SK-N-MC (cell line): ENCODE results near the gene SEC23B.
"Not testable (repeated sequence)": the region's sequence is repeated elsewhere in the genome, so short reads cannot be mapped to it uniquely, and the experiment has no call there.

Experiments used
- DNase-seq: peaks from one replicate; pipeline ENCODE4 v3.0.0-alpha.2; 2011; ENCODE audit warnings: low read depth, low spot score
- H3K27ac ChIP-seq: fragments of 200-600 bp; sonication (generic); 2 replicates; pipeline ENCODE4 v1.5.1; 2016; ENCODE audit warnings: mixed run types
- H3K36me3 ChIP-seq: fragments of 200-600 bp; sonication (generic); 2 replicates; pipeline ENCODE4 v1.6.1; 2017; ENCODE audit warnings: antibody characterized with exemption, low read length, mixed read lengths; ENCODE audit not compliant: insufficient read depth
- H3K4me3 ChIP-seq: fragments of 200-600 bp; sonication (generic); 2 replicates; pipeline ENCODE4 v1.5.1; 2016
- H3K9ac ChIP-seq: fragments of 200-600 bp; sonication (generic); 2 replicates; pipeline ENCODE4 v1.8.0; 2017; ENCODE audit warnings: mixed run types, mixed read lengths; ENCODE audit not compliant: insufficient read length
- H3K9me3 ChIP-seq: fragments of 200-600 bp; sonication (generic); 2 replicates; pipeline ENCODE4 v1.6.1; 2017; ENCODE audit warnings: low read depth, mild to moderate bottlenecking, antibody characterized with exemption, low read length, moderate library complexity, mixed read lengths
- EZH2 ChIP-seq: fragments of 200-600 bp; sonication (generic); IDR thresholded peaks from one replicate; pipeline ENCODE4 v1.6.1; 2017; ENCODE audit warnings: antibody characterized with exemption
- FOXP2 ChIP-seq: optimal IDR thresholded peaks from 2 replicates; pipeline ENCODE3; 2011; ENCODE audit warnings: mild to moderate bottlenecking, moderate library complexity; ENCODE audit not compliant: insufficient read depth; ENCODE audit errors: extremely low read length, control extremely low read depth
- POLR2AphosphoS5 ChIP-seq: IDR thresholded peaks from 2 replicates; pipeline ENCODE4 v1.6.1; 2012; ENCODE audit warnings: mild to moderate bottlenecking, low read depth, low read length, borderline replicate concordance

The SEC23B gene

DNA sequence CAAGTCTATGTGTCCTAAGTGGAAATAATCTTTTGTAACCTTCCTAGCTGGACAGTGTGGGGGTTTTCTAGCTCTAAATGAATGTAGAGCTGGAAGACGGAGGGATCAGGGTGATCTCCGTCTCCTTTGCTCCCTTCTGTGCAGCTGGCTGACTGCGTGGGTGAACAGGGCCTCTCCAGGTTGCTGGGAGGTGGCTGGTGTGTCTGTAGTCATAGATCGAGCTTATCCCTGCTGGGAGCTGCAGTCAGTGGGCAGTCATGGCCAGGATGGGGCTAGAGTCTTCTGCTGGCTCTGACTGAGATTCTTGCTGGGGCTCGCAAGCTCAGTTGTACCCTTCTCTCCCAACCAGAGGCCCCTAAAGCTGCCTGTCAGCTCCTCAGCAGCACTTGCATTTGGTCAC is 6.4 kb downstream of the SEC23B start:
- H3K9me3 ChIP-seq: no peaks in the 10 kb centered on the region
- H3K4me3 ChIP-seq: no peak overlapping the region
- peaks cover 57% of the 10 kb centered on the region for H3K36me3 ChIP-seq
- DNase-seq: no peak
- H3K27ac ChIP-seq: no peak overlapping the region
- H3K9ac ChIP-seq: no peak overlapping the region
- no peak for TF ChIP-seq POLR2AphosphoS5
- TF ChIP-seq FOXP2: no peak
- no peak for TF ChIP-seq EZH2

- H3K27ac ChIP-seq: no peak overlapping the region
- TF ChIP-seq FOXP2 (no peak), EZH2 (no peak), POLR2AphosphoS5 (no peak)
- H3K36me3 ChIP-seq: peaks cover 39% of the 10 kb centered on the region
- no peaks in the 10 kb centered on the region for H3K9me3 ChIP-seq
- H3K9ac ChIP-seq: no peak overlapping the region
- no peak for DNase-seq
- no peak overlapping the region for H3K4me3 ChIP-seq
Measured at GRCh38 chr20:18515973-18516372, 8.2 kb downstream of the SEC23B start.

DNA sequence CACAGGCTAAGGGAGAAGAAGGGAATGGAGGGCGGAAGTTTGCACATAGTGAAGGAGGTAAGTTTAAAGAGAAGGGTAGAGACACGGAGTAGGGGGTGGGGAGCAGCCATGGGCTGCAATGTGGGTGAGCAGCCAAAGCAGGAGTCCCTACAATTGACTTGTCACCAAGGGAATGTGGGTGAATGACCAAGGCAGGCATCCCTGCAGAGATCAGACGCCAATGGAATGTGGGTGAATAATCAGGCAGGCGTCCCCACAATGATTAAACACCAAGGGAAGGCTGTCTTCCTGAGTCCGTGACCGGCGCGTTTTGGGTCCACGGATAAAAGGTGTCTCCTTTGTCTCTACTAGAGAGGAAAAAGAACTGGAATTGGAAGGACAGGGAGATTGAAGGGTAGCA is 14.3 kb downstream of the SEC23B start:
- H3K9me3 ChIP-seq, DNase-seq, H3K4me3 ChIP-seq, H3K9ac ChIP-seq, H3K27ac ChIP-seq: not testable (repeated sequence)
- peaks cover 29% of the 10 kb centered on the region for H3K36me3 ChIP-seq

- no peak overlapping the region for H3K9ac ChIP-seq
- no peak for DNase-seq
- TF ChIP-seq EZH2: no peak
- no peak for TF ChIP-seq FOXP2
- TF ChIP-seq POLR2AphosphoS5: no peak
- H3K27ac ChIP-seq: no peak overlapping the region
- no peaks in the 10 kb centered on the region for H3K9me3 ChIP-seq
- H3K4me3 ChIP-seq: no peak overlapping the region
- peaks cover 34% of the 10 kb centered on the region for H3K36me3 ChIP-seq
Measured at GRCh38 chr20:18523066-18523465, 15.3 kb downstream of the SEC23B start.

DNA sequence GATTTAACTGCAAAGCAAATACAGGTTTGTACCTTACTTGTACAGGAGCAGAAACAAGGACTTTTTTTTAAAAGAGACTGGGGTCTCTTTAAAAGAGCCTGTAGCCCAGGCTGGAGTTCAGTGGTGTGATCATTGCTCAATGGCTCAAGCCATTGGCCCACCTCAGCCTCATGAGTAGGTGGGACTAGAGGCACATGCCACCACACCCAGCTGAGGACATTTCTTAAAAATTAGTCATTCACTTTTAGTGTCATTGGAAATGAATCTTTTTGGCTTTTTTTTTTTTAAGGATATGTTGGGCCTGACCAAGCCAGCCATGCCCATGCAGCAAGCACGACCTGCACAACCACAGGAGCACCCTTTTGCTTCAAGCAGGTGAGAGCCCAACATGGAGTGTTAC is 16.9 kb downstream of the SEC23B start:
- Histone ChIP-seq H3K36me3 (peaks cover 50% of the 10 kb centered on the region), H3K9ac (no peak overlapping the region), H3K4me3 (no peak overlapping the region), H3K9me3 (no peaks in the 10 kb centered on the region), H3K27ac (no peak overlapping the region)
- no peak for DNase-seq
- TF ChIP-seq EZH2 (no peak), POLR2AphosphoS5 (no peak), FOXP2 (no peak)

DNA sequence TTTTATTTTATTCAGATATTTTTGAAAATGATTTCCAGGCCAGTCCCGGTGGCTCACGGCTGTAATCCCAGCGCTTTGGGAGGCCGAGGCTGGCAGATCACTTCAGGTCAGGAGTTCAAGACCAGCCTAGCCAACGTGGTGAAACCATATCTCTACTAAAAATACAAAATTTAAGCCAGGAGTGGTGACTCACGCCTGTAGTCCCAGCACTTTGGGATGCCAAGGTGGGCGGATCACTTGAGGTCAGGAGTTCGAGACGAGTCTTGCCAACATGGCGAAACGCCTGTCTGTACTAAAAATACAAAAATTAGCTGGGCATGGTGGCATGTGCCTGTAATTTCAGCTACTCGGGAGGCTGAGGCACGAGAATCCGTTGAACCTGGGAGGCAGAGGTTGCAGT is 19.0 kb downstream of the SEC23B start:
- not testable (repeated sequence) for DNase-seq, H3K9me3 ChIP-seq, H3K4me3 ChIP-seq, H3K9ac ChIP-seq, H3K27ac ChIP-seq
- H3K36me3 ChIP-seq: peaks cover 65% of the 10 kb centered on the region

- Histone ChIP-seq H3K27ac (no peak overlapping the region), H3K9me3 (no peaks in the 10 kb centered on the region), H3K36me3 (peaks cover 71% of the 10 kb centered on the region), H3K9ac (no peak overlapping the region), H3K4me3 (no peak overlapping the region)
- no peak for TF ChIP-seq FOXP2
- no peak for TF ChIP-seq POLR2AphosphoS5
- TF ChIP-seq EZH2: no peak
- DNase-seq: no peak
Measured at GRCh38 chr20:18527339-18527738, 19.6 kb downstream of the SEC23B start.

DNA sequence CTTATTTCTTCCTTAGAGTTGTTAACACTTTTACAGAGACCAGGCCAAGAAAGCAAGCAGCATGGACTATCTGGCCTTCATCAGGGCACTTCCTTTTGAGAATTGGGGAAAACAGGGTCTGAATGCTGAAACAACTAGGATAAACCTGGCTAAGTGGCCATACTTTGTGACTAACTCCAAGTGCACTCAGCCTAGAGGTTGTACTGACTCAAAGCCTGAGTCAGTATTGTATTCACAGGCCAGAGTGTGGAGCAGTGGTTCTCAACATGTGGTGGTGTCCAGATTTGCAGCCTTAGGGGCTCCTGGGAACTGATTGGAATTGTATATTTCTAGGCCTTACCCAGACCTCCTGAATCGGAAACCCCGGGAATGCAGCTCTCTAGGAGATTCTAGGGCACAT is 20.1 kb downstream of the SEC23B start:
- Histone ChIP-seq H3K27ac (no peak overlapping the region), H3K9ac (no peak overlapping the region), H3K4me3 (no peak overlapping the region), H3K36me3 (peaks cover 76% of the 10 kb centered on the region), H3K9me3 (no peaks in the 10 kb centered on the region)
- DNase-seq: no peak
- TF ChIP-seq EZH2 (no peak), FOXP2 (no peak), POLR2AphosphoS5 (no peak)

DNA sequence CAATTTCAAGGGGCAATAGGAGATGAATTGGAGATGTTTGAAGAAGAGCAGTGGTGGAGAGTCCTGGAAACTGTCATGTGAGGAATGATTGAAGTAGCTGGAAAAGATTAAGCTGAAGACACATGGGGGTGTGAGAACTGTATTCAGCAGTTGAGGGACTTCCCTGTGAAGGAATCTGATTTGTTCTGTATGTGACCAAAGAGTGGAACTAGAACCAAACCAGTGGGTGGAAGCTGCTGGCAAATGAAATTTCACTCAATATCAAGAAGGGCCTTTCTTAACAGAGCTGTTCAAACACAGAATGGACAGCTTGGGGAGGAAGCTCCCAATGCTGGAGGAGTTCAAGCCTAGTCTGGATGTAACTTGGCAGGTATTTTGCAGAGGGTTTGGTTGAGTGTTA is 21.3 kb downstream of the SEC23B start:
- peaks cover 88% of the 10 kb centered on the region for H3K36me3 ChIP-seq
- H3K27ac ChIP-seq: no peak overlapping the region
- no peak overlapping the region for H3K4me3 ChIP-seq
- no peak for DNase-seq
- no peaks in the 10 kb centered on the region for H3K9me3 ChIP-seq
- no peak overlapping the region for H3K9ac ChIP-seq
- TF ChIP-seq EZH2 (no peak), FOXP2 (no peak), POLR2AphosphoS5 (no peak)

- H3K9me3 ChIP-seq: no peaks in the 10 kb centered on the region
- H3K36me3 ChIP-seq: peaks cover 79% of the 10 kb centered on the region
- H3K27ac ChIP-seq: no peak overlapping the region
- TF ChIP-seq POLR2AphosphoS5: no peak
- no peak for TF ChIP-seq FOXP2
- no peak for TF ChIP-seq EZH2
- no peak overlapping the region for H3K9ac ChIP-seq
- no peak overlapping the region for H3K4me3 ChIP-seq
- no peak for DNase-seq
Measured at GRCh38 chr20:18532626-18533025, 24.9 kb downstream of the SEC23B start.
